ENCODE measurements around the gene PWWP2A. TPM values are rescaled to one million over a fixed set of nuclear protein-coding genes. Genes with fewer than 3 reads are reported as not detected.

Gene PWWP2A
- polyA plus RNA-seq, 1 of the 3 experiments (the other 2 are of a cell fraction) = 5.7 TPM

GRCh38 chr5:160047423-160047822, 71.8 kb downstream of the PWWP2A start:
- ChIA-PET CTCF (interaction anchor here (1.2 kb wide), 1 partner anchor 329 kb away, joined by 3 read pairs; no protein-coding TSS in a partner anchor), POLR2A (no interaction called here)
- Histone ChIP-seq H3K4me2 (no peak overlapping the region), H3F3A (replicated peaks; ENCODE audit: insufficient read depth) (peaks cover 4% of the 10 kb centered on the region), H3K9me2 (no peaks in the 10 kb centered on the region), H3K79me2 (ENCODE audit: insufficient read depth) (no peaks in the 10 kb centered on the region), H2AFZ (ENCODE audit: low read depth) (no peak overlapping the region), H3K4me3 (ENCODE audit: low read depth in 2 of 2, low read length in 1 of 2) (no peak overlapping the region), H3K9me3 (no peaks in the 10 kb centered on the region), H4K20me1 (ENCODE audit: insufficient read depth) (no peaks in the 10 kb centered on the region), H3K9ac (no peak overlapping the region), H3K27me3 (ENCODE audit: insufficient read depth) (no peaks in the 10 kb centered on the region), H3K36me3 (replicated peaks in 1 of 2; ENCODE audit: control insufficient read depth in 1 of 2, insufficient read depth in 2 of 2, low read length in 1 of 2) (peaks cover 40 to 43% of the 10 kb centered on the region in 2 experiments), H3K27ac (ENCODE audit: low read depth in 2 of 2, low read length in 1 of 2) (no peak overlapping the region), H3K4me1 (ENCODE audit: control insufficient read depth in 1 of 2, insufficient read depth in 2 of 2, low read depth in 1 of 2, low read length in 1 of 2) (peaks cover 0 to 10% of the 10 kb centered on the region in 2 experiments; a peak in 1 of 4 replicates)
- DNase-seq = no peak
- 96% methylated on average over 3 of the region's 3 CpGs for WGBS (ENCODE audit: low lambda C conversion rate)
- TF ChIP-seq MXI1 (IDR thresholded peaks at IDR 0.05; ENCODE audit: low read depth, low read length) = no peak
- no peak for TF ChIP-seq RAD21 (IDR thresholded peaks at IDR 0.05; ENCODE audit: low read length)
- TF ChIP-seq PBX3 (IDR thresholded peaks at IDR 0.05) = no peak

- POLR2A ChIA-PET = no interaction called here
- no peaks in the 10 kb centered on the region for H4K20me1 ChIP-seq (ENCODE audit: insufficient read depth)
- H3K9me2 ChIP-seq = no peaks in the 10 kb centered on the region
- H3K9me3 ChIP-seq = no peaks in the 10 kb centered on the region
- peaks cover 36 to 40% of the 10 kb centered on the region in 2 experiments for H3K36me3 ChIP-seq (replicated peaks in 1 of 2; ENCODE audit: control insufficient read depth in 1 of 2, insufficient read depth in 2 of 2, low read length in 1 of 2)
- H3K79me2 ChIP-seq (ENCODE audit: insufficient read depth) = no peaks in the 10 kb centered on the region
- H3K27ac ChIP-seq (ENCODE audit: low read depth in 2 of 2, low read length in 1 of 2) = no peak overlapping the region; a peak in 1 of 4 replicates
- H3K9ac ChIP-seq = no peak overlapping the region
- WGBS (ENCODE audit: low lambda C conversion rate) = 94% methylated on average over 3 of the region's 3 CpGs
- H3K4me1 ChIP-seq (ENCODE audit: control insufficient read depth in 1 of 2, insufficient read depth in 2 of 2, low read depth in 1 of 2, low read length in 1 of 2) = peaks cover 0 to 10% of the 10 kb centered on the region in 2 experiments; a peak in 1 of 4 replicates
- H3K4me3 ChIP-seq (ENCODE audit: low read depth in 2 of 2, low read length in 1 of 2) = no peak overlapping the region
- H3K4me2 ChIP-seq = no peak overlapping the region
- CTCF ChIA-PET = interaction anchor here (1.2 to 2.1 kb wide), 2 partner anchors 9 to 23 kb away, joined by 4 to 6 read pairs; no protein-coding TSS in a partner anchor
- no peaks in the 10 kb centered on the region for H3K27me3 ChIP-seq (ENCODE audit: insufficient read depth)
- no peak for DNase-seq
- no peak overlapping the region for H2AFZ ChIP-seq (ENCODE audit: low read depth)
- H3F3A ChIP-seq (replicated peaks; ENCODE audit: insufficient read depth) = no peaks in the 10 kb centered on the region
- TF ChIP-seq TEAD4 (IDR thresholded peaks at IDR 0.05; ENCODE audit: borderline replicate concordance, insufficient read depth) (no peak), YY1 (IDR thresholded peaks at IDR 0.05; ENCODE audit: low read depth) (no peak), POLR2AphosphoS5 (IDR thresholded peaks at IDR 0.05; ENCODE audit: low read depth, low read length) (no peak), USF1 (IDR thresholded peaks at IDR 0.05; ENCODE audit: borderline replicate concordance, low read depth) (no peak), FOSL2 (IDR thresholded peaks at IDR 0.05; ENCODE audit: borderline replicate concordance, low read depth) (no peak), MAX (IDR thresholded peaks at IDR 0.05; ENCODE audit: low read depth) (no peak), PBX3 (IDR thresholded peaks at IDR 0.05) (no peak), NFIC (IDR thresholded peaks at IDR 0.05; ENCODE audit: borderline replicate concordance) (no peak), ZBTB33 (IDR thresholded peaks at IDR 0.05; ENCODE audit: borderline replicate concordance, low read depth) (no peak), GABPA (IDR thresholded peaks at IDR 0.05; ENCODE audit: low read depth) (no peak), ELF1 (IDR thresholded peaks at IDR 0.05) (no peak), MEF2A (IDR thresholded peaks at IDR 0.05; ENCODE audit: borderline replicate concordance, low read depth) (no peak), CTCF (IDR thresholded peaks at IDR 0.05) (no peak), TAF1 (IDR thresholded peaks at IDR 0.05; ENCODE audit: borderline replicate concordance, low read depth, low read length) (no peak), RFX5 (IDR thresholded peaks at IDR 0.05; ENCODE audit: low read length) (no peak), JUND (IDR thresholded peaks at IDR 0.05) (no peak), GATA2 (CRISPR knock-in tag; IDR thresholded peaks at IDR 0.05) (no peak), FOXJ3 (CRISPR knock-in tag; IDR thresholded peaks at IDR 0.05) (no peak), RAD21 (IDR thresholded peaks at IDR 0.05; ENCODE audit: low read length) (no peak), MXI1 (IDR thresholded peaks at IDR 0.05; ENCODE audit: low read depth, low read length) (no peak)
Observed at GRCh38 chr5:160044967-160045366, 74.3 kb downstream of the PWWP2A start.
